Activated CD4-positive, alpha-beta T cell treated with anti-CD3 and anti-CD28 coated beads, Interleukin-2, amount 10 ng/mL, durations not matched to agents 24 days and 14 days (primary cell): ENCODE results near the gene MBD6. TPM values are rescaled to one million over a fixed set of nuclear protein-coding genes. Genes with fewer than 3 reads are reported as not detected.
"Not testable (repeated sequence)": the region's sequence is repeated elsewhere in the genome, so short reads cannot be mapped to it uniquely, and the experiment has no call there.

ENCODE experiments used
- DNase-seq: peaks from one replicate; pipeline ENCODE4 v3.0.0; 2022
- H3K27ac Mint-ChIP-seq: one replicate; pipeline ENCODE4 v1.8.0; 2022; ENCODE audit warnings: mild to moderate bottlenecking, mixed read lengths
- H3K27me3 Mint-ChIP-seq: one replicate; pipeline ENCODE4 v1.8.0; 2022; ENCODE audit warnings: mixed read lengths
- H3K36me3 Mint-ChIP-seq: one replicate; pipeline ENCODE4 v1.8.0; 2022; ENCODE audit warnings: low read depth, mild to moderate bottlenecking, mixed read lengths
- H3K4me1 Mint-ChIP-seq: one replicate; pipeline ENCODE4 v1.8.0; 2021; ENCODE audit warnings: mixed read lengths
- H3K4me3 Mint-ChIP-seq: one replicate; pipeline ENCODE4 v1.8.0; 2022; ENCODE audit warnings: mild to moderate bottlenecking, moderate library complexity, mixed read lengths
- H3K9me3 Mint-ChIP-seq: one replicate; pipeline ENCODE4 v1.8.0; 2021; ENCODE audit warnings: mixed read lengths
- intact Hi-C: fragments of 100-400 bp; cut with micrococcal nuclease; formaldehyde crosslinking; loops from one replicate; pipeline ENCODE4 v1.15.1; 2023
- total RNA-seq: library from RNA; stranded (reverse); gene quantifications from 2 replicates; pipeline ENCODE4 v1.2.3, GENCODE V29; 2022

Gene MBD6
- total RNA-seq, 1 donor from 2014 or later: 67.8 TPM

DNA sequence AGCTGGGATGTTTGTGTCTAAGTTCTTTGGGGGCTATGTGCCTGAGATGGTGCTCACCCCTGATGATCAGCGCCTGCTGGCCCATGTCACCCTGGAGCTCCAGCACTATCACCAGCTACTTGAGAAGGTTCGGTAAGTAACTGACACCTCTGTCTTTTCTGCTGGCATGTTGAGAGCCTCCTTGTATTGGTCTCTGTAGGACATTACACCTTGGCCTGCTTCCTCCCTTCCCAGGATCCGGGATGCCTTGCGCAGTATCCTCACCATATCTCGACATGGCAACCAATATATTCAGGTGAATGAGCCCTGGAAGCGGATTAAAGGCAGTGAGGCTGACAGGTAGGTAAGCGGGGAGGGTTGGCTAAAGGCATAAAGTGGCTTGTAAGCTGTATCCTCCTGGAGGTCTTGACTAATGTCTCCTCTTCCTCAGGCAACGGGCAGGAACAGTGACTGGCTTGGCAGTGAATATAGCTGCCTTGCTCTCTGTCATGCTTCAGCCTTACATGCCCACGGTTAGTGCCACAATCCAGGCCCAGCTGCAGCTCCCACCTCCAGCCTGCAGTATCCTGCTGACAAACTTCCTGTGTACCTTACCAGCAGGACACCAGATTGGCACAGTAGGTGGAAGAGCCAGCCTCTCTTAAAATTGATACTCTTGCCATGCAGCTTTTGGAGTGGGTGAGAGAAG, 7.8 kb upstream of the MBD6 start:
- peaks cover 28% of the 10 kb centered on the region for H3K4me1 Mint-ChIP-seq
- H3K9me3 Mint-ChIP-seq: no peaks in the 10 kb centered on the region
- no peak overlapping the region for H3K4me3 Mint-ChIP-seq
- no peaks in the 10 kb centered on the region for H3K27me3 Mint-ChIP-seq
- intact Hi-C loops: no loop called here
- no peak overlapping the region for H3K27ac Mint-ChIP-seq
- DNase-seq: no peak
- peaks cover 83% of the 10 kb centered on the region for H3K36me3 Mint-ChIP-seq

DNA sequence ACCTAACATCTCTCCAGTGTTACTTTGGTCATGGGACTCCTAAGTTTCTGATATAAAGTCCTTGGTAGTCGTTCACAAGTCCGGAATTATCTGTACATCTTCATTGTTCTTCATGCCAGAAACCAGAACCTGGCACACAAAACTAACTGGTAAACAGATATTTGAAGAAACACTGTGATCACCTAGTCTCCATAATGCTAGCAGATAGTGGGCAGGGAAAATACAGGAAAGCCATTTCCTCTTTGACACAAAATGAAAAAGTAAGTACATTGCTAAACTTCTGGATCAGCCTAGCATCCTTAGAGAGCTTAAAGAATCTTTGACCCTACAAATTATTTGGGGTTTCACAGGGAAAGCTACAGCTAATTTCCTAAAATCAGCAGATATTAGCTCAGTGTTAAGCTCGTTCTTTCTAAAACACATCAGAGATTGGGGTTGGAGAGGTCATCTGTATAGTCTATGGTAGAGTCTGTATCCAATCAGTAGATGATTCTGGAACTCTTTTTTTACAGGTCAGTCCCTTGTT, 7.2 kb upstream of the MBD6 start:
- no peak for DNase-seq
- intact Hi-C loops: no loop called here
- Mint-ChIP-seq H3K9me3 (no peaks in the 10 kb centered on the region), H3K4me1 (peaks cover 28% of the 10 kb centered on the region), H3K27me3 (no peaks in the 10 kb centered on the region), H3K27ac (no peak overlapping the region), H3K4me3 (no peak overlapping the region), H3K36me3 (peaks cover 87% of the 10 kb centered on the region)

DNA sequence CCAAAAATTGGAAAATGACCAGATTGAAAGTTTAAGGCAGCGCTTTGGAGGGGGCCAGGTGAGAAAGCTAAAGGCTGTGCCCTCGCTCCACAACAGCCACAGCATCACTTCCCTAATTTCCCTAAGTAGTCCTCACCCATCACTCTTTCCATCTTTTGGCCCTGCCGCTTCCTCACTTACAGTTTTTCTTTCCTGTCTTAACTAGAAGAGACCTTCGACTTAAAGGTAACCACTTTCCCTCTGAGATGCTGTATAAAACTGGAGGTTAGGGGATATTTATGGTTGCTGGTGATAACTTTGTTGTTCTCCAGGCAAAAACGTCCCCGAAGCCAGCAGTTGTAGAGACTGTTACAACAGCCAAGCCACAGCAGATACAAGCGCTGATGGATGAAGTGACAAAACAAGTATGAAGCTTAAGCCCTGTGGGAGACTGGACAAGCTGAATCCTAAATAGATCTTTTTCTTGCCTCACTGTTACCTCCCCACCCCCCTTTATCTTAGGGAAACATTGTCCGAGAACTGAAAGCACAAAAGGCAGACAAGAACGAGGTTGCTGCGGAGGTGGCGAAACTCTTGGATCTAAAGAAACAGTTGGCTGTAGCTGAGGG, 6.6 kb upstream of the MBD6 start:
- Mint-ChIP-seq H3K27ac (peak overlapping the region; percentile 51), H3K4me1 (peaks cover 32% of the 10 kb centered on the region), H3K27me3 (no peaks in the 10 kb centered on the region), H3K36me3 (peaks cover 86% of the 10 kb centered on the region), H3K4me3 (no peak overlapping the region), H3K9me3 (no peaks in the 10 kb centered on the region)
- intact Hi-C loops: no loop called here
- DNase-seq: no peak

DNA sequence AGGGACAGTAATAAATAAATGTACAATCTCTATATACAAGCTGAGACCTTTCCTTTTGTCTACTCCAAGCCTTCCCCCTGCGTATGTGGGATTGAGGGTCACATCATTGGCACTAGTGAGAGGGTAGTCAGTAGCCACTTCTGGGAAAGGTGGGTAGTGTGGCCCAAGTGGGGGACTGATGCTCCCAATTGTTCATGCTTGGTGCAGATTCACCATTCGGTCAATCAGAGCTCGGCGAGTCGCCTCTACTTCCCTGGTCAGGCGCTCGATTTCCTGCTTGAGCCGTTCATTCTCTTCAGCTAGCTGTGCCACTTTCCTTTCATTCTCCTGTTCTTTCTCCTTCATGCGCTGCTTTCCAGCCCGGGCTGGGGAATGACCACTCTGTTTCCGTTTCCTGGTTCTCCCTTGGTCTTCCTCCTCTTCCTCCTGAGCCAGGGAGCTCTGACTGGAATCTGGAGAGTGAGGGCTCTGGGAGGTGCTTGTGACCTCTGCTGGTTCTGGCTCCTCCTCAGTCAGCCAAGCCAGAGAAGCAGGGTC, 5.9 kb upstream of the MBD6 start:
- Mint-ChIP-seq H3K27ac (no peak overlapping the region), H3K36me3 (peaks cover 80% of the 10 kb centered on the region)
- no peak for DNase-seq

DNA sequence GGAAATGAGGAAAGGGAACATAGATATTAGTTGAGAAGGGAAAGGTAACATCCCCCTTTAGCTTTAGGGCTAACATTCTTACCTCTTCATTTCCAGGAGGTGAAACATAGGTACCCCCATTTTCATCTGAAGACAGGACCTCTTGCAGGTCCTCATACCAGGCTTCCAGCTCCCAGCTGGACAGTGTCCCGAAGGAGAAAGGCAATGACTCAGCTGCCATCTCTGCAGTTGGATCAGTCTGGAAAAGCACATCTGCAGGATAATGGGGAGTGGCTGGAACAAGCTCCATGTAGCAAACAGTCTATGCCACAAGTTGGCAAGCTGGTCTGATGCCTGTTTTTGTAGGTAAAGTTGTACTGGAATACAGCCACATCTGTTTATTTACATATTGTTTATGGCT, 5.4 kb upstream of the MBD6 start:
- Mint-ChIP-seq H3K27me3 (no peaks in the 10 kb centered on the region), H3K27ac (no peak overlapping the region), H3K4me1 (peaks cover 40% of the 10 kb centered on the region), H3K4me3 (no peak overlapping the region), H3K9me3 (no peaks in the 10 kb centered on the region), H3K36me3 (peaks cover 77% of the 10 kb centered on the region)
- no peak for DNase-seq
- intact Hi-C loops: no loop called here

More for the DNA sequence above, 5.9 kb upstream of the MBD6 start:
- Mint-ChIP-seq H3K4me3 (no peak overlapping the region), H3K4me1 (peaks cover 37% of the 10 kb centered on the region), H3K27me3 (no peaks in the 10 kb centered on the region), H3K9me3 (no peaks in the 10 kb centered on the region)
- intact Hi-C loops: no loop called here

DNA sequence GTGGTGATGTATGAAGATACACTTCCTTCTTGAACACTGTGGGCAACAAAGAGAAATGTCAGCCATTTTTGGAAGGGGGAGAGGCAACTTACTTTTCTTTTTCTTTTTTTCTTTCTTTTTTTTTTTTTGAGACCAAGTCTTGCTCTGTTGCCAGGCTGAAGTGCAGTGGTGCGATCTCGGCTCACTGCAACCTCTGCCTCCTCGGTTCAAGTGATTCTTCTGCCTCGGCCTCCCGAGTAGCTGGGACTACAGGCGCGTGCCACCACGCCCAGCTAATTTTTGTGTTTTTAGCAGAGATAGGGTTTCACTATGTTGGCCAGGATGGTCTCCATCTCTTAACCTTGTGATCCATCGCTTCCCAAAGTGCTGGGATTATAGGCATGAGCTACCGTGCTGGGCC, 4.9 kb upstream of the MBD6 start:
- H3K27me3 Mint-ChIP-seq: not testable (repeated sequence)

DNA sequence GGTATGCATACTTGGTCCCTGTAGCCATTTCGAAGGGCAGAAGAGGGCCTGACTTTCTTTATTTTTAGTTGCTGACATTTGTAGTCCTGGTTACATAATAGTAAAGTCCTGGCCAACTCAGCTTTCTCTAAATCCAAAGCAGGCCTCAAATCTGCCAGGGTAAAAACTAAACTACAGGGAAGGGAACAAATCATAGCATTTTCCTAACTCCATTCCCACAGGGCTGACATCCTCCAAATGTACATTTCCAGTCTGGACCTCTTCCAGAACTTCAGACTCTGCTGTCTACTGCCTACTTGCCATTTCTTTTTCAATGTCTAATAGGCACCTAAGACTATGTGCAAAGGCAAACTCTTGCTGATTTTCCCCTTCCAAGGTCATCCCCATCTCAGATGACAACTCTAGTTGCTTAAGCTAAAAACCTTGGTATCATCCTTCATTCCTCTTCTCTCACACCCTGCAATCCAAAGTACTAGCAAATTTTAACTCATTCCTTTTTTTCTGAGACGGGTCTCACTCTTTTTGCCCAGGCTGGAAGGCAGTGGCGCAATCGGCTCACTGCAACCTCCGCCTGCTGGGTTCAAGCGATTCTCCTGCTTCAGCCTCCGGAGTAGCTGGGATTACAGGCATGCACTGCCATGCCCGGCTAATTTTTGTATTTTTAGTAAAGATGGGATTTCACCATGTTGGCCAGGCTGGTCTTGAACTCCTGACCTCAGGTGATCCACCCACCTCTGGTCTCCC, 4.3 kb upstream of the MBD6 start:
- intact Hi-C loops: no loop called here
- H3K36me3 Mint-ChIP-seq: peaks cover 65% of the 10 kb centered on the region
- no peak for DNase-seq
- peaks cover 41% of the 10 kb centered on the region for H3K4me1 Mint-ChIP-seq
- peak overlapping the region; percentile 97 for H3K4me3 Mint-ChIP-seq
- H3K9me3 Mint-ChIP-seq: no peaks in the 10 kb centered on the region
- peak overlapping the region; percentile 4 for H3K27ac Mint-ChIP-seq
- no peaks in the 10 kb centered on the region for H3K27me3 Mint-ChIP-seq

More for the DNA sequence above, 4.9 kb upstream of the MBD6 start:
- H3K27ac Mint-ChIP-seq, DNase-seq, intact Hi-C loops, H3K9me3 Mint-ChIP-seq: not testable (repeated sequence)
- peaks cover 40% of the 10 kb centered on the region for H3K4me1 Mint-ChIP-seq
- H3K36me3 Mint-ChIP-seq: peaks cover 72% of the 10 kb centered on the region
- peak overlapping the region; percentile 29 for H3K4me3 Mint-ChIP-seq

DNA sequence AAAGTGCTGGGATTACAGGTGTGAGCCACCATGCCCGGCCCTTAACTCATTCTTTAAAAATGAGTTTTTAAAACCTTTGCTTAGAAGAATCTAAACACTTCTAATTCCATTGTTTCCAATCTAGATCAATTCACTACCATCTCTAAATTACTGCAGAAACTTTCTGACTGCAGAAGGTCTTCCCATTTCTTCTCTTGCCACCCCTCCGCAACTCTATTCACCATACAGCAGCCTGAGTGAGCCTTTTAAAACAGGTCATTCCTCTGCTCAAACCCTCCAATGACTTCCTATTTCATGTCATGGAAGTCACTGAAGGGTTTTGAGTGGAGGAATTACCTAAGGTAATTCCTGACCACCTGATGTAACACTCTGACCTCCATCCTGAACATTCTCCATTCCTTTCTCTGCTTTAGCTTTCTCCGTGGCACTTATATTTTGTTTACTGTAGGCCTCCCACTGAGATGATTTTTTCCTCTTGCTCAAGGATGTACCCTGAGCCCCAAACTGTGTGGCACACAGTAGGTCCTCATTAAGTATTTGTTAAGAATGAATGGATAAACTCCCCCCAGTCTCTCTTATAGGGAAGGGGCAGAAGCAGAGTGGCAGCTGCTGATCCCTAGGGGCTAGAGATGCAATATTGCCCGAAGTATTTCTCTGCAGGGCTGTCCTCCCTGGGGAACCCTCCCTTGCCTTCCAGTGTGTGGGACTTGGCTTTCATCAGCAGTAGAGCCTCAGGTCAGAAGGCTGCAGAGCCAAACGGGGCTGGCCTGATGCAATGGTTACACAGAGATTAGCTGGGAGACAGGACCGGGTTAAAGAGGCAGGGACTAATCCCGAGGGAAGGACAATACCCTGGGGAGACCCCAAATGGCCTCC, 3.5 kb upstream of the MBD6 start:
- intact Hi-C loops: no loop called here
- H3K27ac Mint-ChIP-seq: peak overlapping the region; percentile 100
- no peaks in the 10 kb centered on the region for H3K9me3 Mint-ChIP-seq
- H3K4me3 Mint-ChIP-seq: peak overlapping the region; percentile 97
- peaks cover 63% of the 10 kb centered on the region for H3K36me3 Mint-ChIP-seq
- peaks cover 49% of the 10 kb centered on the region for H3K4me1 Mint-ChIP-seq
- no peaks in the 10 kb centered on the region for H3K27me3 Mint-ChIP-seq
- DNase-seq: no peak

DNA sequence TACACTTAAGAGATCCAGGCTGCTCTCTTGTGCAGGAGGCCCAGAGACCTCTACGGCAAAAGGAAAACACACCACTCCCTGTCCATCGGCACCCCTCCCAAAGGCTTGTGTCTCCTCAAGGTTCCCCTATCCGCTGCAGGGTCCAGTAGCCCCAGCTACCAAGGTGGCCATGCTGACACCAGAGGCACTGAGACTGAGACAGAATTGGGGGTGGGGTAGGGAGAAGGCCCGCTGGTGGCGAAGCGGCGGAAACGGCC, 2.9 kb upstream of the MBD6 start:
- H3K9me3 Mint-ChIP-seq: no peaks in the 10 kb centered on the region
- peaks cover 54% of the 10 kb centered on the region for H3K4me1 Mint-ChIP-seq
- no peak for DNase-seq
- intact Hi-C loops: loop anchor here (1.0 to 5.0 kb wide), 8 partner anchors 28 to 832 kb away; partner anchors contain the start of genes ARHGAP9, CDK4, CTDSP2 and DCTN2
- H3K27me3 Mint-ChIP-seq: no peaks in the 10 kb centered on the region
- H3K4me3 Mint-ChIP-seq: peak overlapping the region; percentile 97
- H3K27ac Mint-ChIP-seq: peak overlapping the region; percentile 100
- peaks cover 62% of the 10 kb centered on the region for H3K36me3 Mint-ChIP-seq

DNA sequence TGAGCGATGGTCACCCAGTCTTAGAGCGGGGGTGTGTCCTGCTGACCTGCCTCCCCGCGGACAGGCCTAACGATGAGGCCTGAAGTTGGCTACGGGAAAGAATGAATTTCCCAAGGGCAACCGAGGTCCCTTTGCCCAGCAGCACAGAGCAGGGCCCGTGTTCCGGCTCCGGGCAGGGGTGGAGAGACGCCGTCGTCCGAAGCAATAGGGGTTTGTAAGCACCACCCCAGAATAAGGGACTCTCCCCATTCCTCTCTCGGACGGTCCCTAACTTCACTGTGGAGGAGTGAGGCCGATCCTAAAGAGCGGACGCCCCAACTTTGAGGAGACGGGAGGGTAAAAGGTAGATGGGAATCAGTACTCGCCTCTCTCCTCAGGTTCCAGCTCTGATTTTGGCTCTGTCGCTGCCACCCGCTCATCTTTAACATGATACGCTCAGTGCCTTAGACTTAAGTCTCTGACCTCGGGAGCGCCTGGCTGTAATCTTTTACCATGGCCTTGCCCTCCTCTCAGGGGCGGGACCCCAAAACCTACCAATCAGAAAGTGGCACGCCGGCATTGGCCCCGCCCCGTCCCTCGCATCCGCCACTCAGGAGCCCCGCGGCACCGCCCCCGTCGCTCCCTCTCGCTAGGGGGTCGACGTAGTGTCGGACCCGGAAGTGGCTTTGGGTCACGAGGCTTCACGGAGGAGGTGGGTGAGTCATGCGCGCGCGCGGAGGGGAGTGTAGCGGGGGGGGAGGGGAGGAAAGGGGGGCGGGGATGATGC, 2.4 kb upstream of the MBD6 start, which contains the start of gene DDIT3:
Gene DDIT3, minus strand, starts transcription at position 462 of the 766 bp plus-strand sequence. CDS start 3,108 bp downstream, outside the sequence.
- intact Hi-C loops: loop anchor here (1.0 to 5.0 kb wide), 8 partner anchors 27 to 833 kb away; partner anchors contain the start of genes ARHGAP9, CDK4, CTDSP2 and DCTN2
- H3K4me1 Mint-ChIP-seq: peaks cover 56% of the 10 kb centered on the region
- H3K9me3 Mint-ChIP-seq: no peaks in the 10 kb centered on the region
- peaks cover 61% of the 10 kb centered on the region for H3K36me3 Mint-ChIP-seq
- H3K27me3 Mint-ChIP-seq: no peaks in the 10 kb centered on the region
- H3K4me3 Mint-ChIP-seq: peak within 1 kb of the TSS; percentile 97
- peak; percentile 100 for DNase-seq
- peak within 1 kb of the TSS; percentile 100 for H3K27ac Mint-ChIP-seq

DNA sequence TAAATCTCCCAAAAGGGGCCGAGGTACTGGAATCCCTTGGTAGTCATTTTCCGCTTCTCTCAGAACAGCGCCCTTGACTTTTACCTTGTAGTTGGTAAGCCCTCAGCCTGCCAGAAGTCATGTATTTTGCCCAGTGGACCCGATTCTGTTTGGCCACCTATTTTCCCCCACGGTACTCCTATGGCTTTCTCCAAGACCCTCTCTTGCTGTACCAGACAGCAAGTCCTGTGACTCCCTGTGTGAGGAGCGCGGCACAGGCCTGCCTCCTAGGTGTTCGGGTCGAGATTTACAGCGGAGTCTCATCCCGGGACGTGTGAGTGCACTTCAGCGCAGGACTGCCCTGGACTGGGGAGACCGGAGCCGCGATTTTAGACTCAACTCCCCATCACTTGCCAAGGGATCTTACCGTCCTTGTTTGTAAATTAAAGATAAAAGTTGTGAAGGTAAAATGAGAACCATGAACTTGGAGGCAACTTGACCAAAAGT, 1.1 kb upstream of the MBD6 start:
- intact Hi-C loops: loop anchor here (1.0 to 5.0 kb wide), 5 partner anchors 59 to 834 kb away; partner anchors contain the start of genes CTDSP2, OS9, PIP4K2C and PTGES3
- no peaks in the 10 kb centered on the region for H3K9me3 Mint-ChIP-seq
- H3K27ac Mint-ChIP-seq: peak overlapping the region; percentile 100
- H3K4me1 Mint-ChIP-seq: peaks cover 56% of the 10 kb centered on the region
- no peaks in the 10 kb centered on the region for H3K27me3 Mint-ChIP-seq
- DNase-seq: peak; percentile 80
- peak overlapping the region; percentile 97 for H3K4me3 Mint-ChIP-seq
- peaks cover 50% of the 10 kb centered on the region for H3K36me3 Mint-ChIP-seq
